Endothelial cell of umbilical vein (primary cell): ENCODE data around the gene AP4B1. TPM values are rescaled to one million over a fixed set of nuclear protein-coding genes. Genes with fewer than 3 reads are reported as not detected.
A peak's percentile ranks its signal among the peaks of the same experiment; 100 is the strongest.

ENCODE experiments used
- Bru-seq: library from RNA; stranded (reverse); fragments of 400-500 nt; gene quantifications from one replicate; lab custom pipeline; 2021; lab: Mats Ljungman, UMichigan
- BruChase-seq, 2 experiments: library from RNA; stranded (reverse); fragments of 400-500 nt; gene quantifications; one replicate each; lab custom pipeline; 2021; lab: Mats Ljungman, UMichigan
- BruUV-seq: library from RNA; stranded (reverse); fragments of 400-500 nt; replicated peaks from 2 replicates; lab custom pipeline; 2021; lab: Mats Ljungman, UMichigan
- CTCF ChIA-PET: fragments of 300-600, 350-600 bp; sonication (Branson Sonifier 250); formaldehyde crosslinking; loops from one replicate; lab custom pipeline; 2021; ENCODE audit warnings: antibody characterized with exemption, inconsistent platforms; lab: Charles Lee
- POLR2A ChIA-PET: fragments of 300-600, 350-600 bp; sonication (Branson Sonifier 250); formaldehyde crosslinking; loops from one replicate; lab custom pipeline; 2021; ENCODE audit warnings: antibody characterized with exemption, inconsistent platforms; lab: Charles Lee
- DNase-seq: peaks from one replicate; pipeline ENCODE4 v3.0.0-alpha.2; 2011; ENCODE audit warnings: low read depth, low spot score
- FAIRE-seq: peaks from 2 replicates; lab custom pipeline; 2011; peaks lifted over from hg19 to GRCh38; lab: Jason Lieb, UNC
- H2AFZ ChIP-seq: 2 replicates; pipeline ENCODE4 v1.6.0; 2012; ENCODE audit warnings: low read depth, low read length, control low read depth, inconsistent platforms
- H3K27ac ChIP-seq: 2 replicates; pipeline ENCODE4 v1.5.1; 2011; ENCODE audit warnings: low read depth, mild to moderate bottlenecking, control low read depth, low read length, moderate library complexity; ENCODE audit not compliant: insufficient read depth
- H3K27me3 ChIP-seq, 2 experiments: 2 replicates each; pipeline versions ENCODE4 v1.6.0 to v1.6.1; 2011; ENCODE audit warnings: low read length in 2 of 2, mixed read lengths in 1 of 2; ENCODE audit not compliant: control insufficient read depth in 2 of 2, insufficient read depth in 2 of 2
- H3K36me3 ChIP-seq, 2 experiments: 2 replicates in 1 of 2; 3 replicates in 1 of 2; pipeline ENCODE4 v1.5.1; 2011; ENCODE audit warnings: low read length in 2 of 2, mild to moderate bottlenecking in 1 of 2, moderate library complexity in 1 of 2; ENCODE audit not compliant: control insufficient read depth in 2 of 2, insufficient read depth in 2 of 2; ENCODE audit errors: extremely low read depth in 1 of 2
- H3K4me1 ChIP-seq: 3 replicates; pipeline ENCODE4 v1.5.1; 2011; ENCODE audit warnings: mild to moderate bottlenecking, low read length; ENCODE audit not compliant: control insufficient read depth, insufficient read depth; ENCODE audit errors: extremely low read depth
- H3K4me2 ChIP-seq: 2 replicates; pipeline ENCODE4 v1.6.1; 2011; ENCODE audit warnings: low read length, control low read depth, mixed read lengths; ENCODE audit not compliant: insufficient read depth
- H3K4me3 ChIP-seq, 3 experiments: fragments of 200-600 bp in 1 of 3; sonication (generic), shearing (Covaris generic) in 1 of 3; replicated peaks in 1 of 3; 2 replicates each; pipeline ENCODE4 v1.5.1; 2011 to 2016; ENCODE audit warnings: control low read depth in 3 of 3, low read length in 3 of 3, mild to moderate bottlenecking in 2 of 3, inconsistent platforms in 1 of 3, low read depth in 1 of 3, moderate library complexity in 1 of 3; ENCODE audit not compliant: insufficient read depth in 1 of 3
- H3K79me2 ChIP-seq: 2 replicates; pipeline ENCODE4 v1.6.0; 2012; ENCODE audit warnings: low read length, inconsistent platforms; ENCODE audit not compliant: control insufficient read depth, insufficient read depth
- H3K9ac ChIP-seq: replicated peaks from 2 replicates; pipeline ENCODE3; 2011; ENCODE audit warnings: low read length, control low read depth; ENCODE audit not compliant: insufficient read depth; ENCODE audit errors: extremely low read depth
- H3K9me1 ChIP-seq: replicated peaks from 3 replicates; pipeline ENCODE4 v1.6.0; 2011; ENCODE audit warnings: mild to moderate bottlenecking, low read length; ENCODE audit not compliant: control insufficient read depth, insufficient read depth; ENCODE audit errors: extremely low read depth
- H3K9me3 ChIP-seq: replicated peaks from 2 replicates; pipeline ENCODE4 v1.5.1; 2012; ENCODE audit warnings: low read length, inconsistent platforms; ENCODE audit not compliant: control insufficient read depth, insufficient read depth
- H4K20me1 ChIP-seq: replicated peaks from 2 replicates; pipeline ENCODE3; 2011; ENCODE audit warnings: mild to moderate bottlenecking, low read length; ENCODE audit not compliant: control insufficient read depth, insufficient read depth; ENCODE audit errors: extremely low read depth
- EZH2 ChIP-seq: IDR thresholded peaks from 2 replicates; pipeline ENCODE4 v1.6.1; 2012; ENCODE audit warnings: borderline replicate concordance, low read depth, mild to moderate bottlenecking, moderate library complexity, low read length, inconsistent platforms; ENCODE audit not compliant: severe bottlenecking
- FOS ChIP-seq: IDR thresholded peaks from 2 replicates; pipeline ENCODE4 v1.6.1; 2011; ENCODE audit warnings: mild to moderate bottlenecking, low read length, moderate library complexity, borderline replicate concordance; ENCODE audit not compliant: insufficient read depth
- GATA2 ChIP-seq: IDR thresholded peaks from 2 replicates; pipeline ENCODE4 v1.7.0; 2011; ENCODE audit warnings: low read depth, mild to moderate bottlenecking, moderate library complexity, mixed read lengths, low read length; ENCODE audit not compliant: insufficient read length, insufficient read depth
- JUN ChIP-seq: IDR thresholded peaks from 2 replicates; pipeline ENCODE4 v1.6.1; 2011; ENCODE audit warnings: borderline replicate concordance, low read depth; ENCODE audit not compliant: insufficient read length, insufficient read depth
- MYC ChIP-seq: IDR thresholded peaks from one replicate; pipeline ENCODE4 v1.6.1; 2011; ENCODE audit warnings: mild to moderate bottlenecking, low read depth, low read length
- POLR2A ChIP-seq: IDR thresholded peaks from 2 replicates; pipeline ENCODE4 v1.6.1; 2012; ENCODE audit warnings: low read depth, mild to moderate bottlenecking, control low read depth, low read length
- POLR2AphosphoS5 ChIP-seq: IDR thresholded peaks from 2 replicates; pipeline ENCODE4 v1.6.1; 2012; ENCODE audit warnings: low read depth, mild to moderate bottlenecking, control low read depth, low read length, moderate library complexity; ENCODE audit not compliant: insufficient read depth
- dilution Hi-C: fragments of 300-500 bp; cut with MboI; formaldehyde crosslinking; loops from one replicate; pipeline ENCODE4 v1.15.0; 2019; ENCODE audit warnings: low sequenced_read_pairs; ENCODE audit not compliant: extremely low pct_ligation_motif_present
- intact Hi-C: fragments of 100-400 bp; cut with micrococcal nuclease; formaldehyde crosslinking; loops from one replicate; pipeline ENCODE4 v1.10.0; 2022
- long read RNA-seq: library from polyadenylated mRNA; stranded (forward); transcript quantifications from one replicate; pipeline ENCODE4 v2.0.0, GENCODE V29; 2021
- polyA minus RNA-seq, 3 experiments: library from RNA; depleted of rRNA, polyadenylated mRNA; stranded (reverse); fragments of >200 nt; gene quantifications; 1 replicate in 1 of 3; 2 replicates in 2 of 3; pipeline ENCODE4 v1.2.3, GENCODE V29; 2011
- polyA plus RNA-seq, 4 experiments: library from polyadenylated mRNA; depleted of rRNA in 3 of 4; stranded (reverse) in 3 of 4; unstranded in 1 of 4; fragments of >200 nt; gene quantifications; 2 replicates each; pipeline versions ENCODE4 v1.2.1 to v1.2.3, GENCODE V29; 2011 to 2012; ENCODE audit warnings: missing spikeins in 1 of 4
- total RNA-seq: library from RNA; stranded (reverse); gene quantifications from 2 replicates; pipeline ENCODE4 v1.2.3, GENCODE V29; 2021
- TF ChIP-seq, protein P1 (sequence below): IDR thresholded peaks from 2 replicates; pipeline ENCODE4 v1.6.1; 2011; ENCODE audit not compliant: insufficient read depth, insufficient read length
- TF ChIP-seq, protein P2 (sequence below), 2 donors: IDR thresholded peaks; 1 replicate in 1 of 2; 2 replicates in 1 of 2; pipeline ENCODE4 v1.5.1; 2011; ENCODE audit warnings: low read length in 2 of 2, mild to moderate bottlenecking in 2 of 2, moderate library complexity in 2 of 2, control low read depth in 1 of 2, inconsistent platforms in 1 of 2, low read depth in 1 of 2; ENCODE audit not compliant: insufficient read depth in 1 of 2; ENCODE audit errors: extremely low read depth in 1 of 2

Gene AP4B1
- 29.4 and 33.0 TPM in 2 replicates for total RNA-seq
- polyA plus RNA-seq, result 15.4 and 21.9 TPM in 2 replicates
- polyA plus RNA-seq (2011; cell fraction: cytosol; rRNA removed), result 16.8 and 18.6 TPM in 2 replicates
- 74.4 and 112 TPM in 2 replicates for polyA plus RNA-seq (2011; cell fraction: nucleus; rRNA removed)
- polyA plus RNA-seq (2012), result 19.7 and 24.7 TPM in 2 replicates
- 28.1 and 34.1 TPM in 2 replicates for polyA minus RNA-seq
- polyA minus RNA-seq (2011; cell fraction: cytosol; rRNA and poly(A)+ RNA removed), result 10.9 TPM
- polyA minus RNA-seq (2011; cell fraction: nucleus; rRNA and poly(A)+ RNA removed), result 37.7 and 42.9 TPM in 2 replicates
- percentile 83 among the genes with signal in this experiment for Bru-seq, nascent RNA
- BruChase-seq, experiment 1, labeled RNA remaining after a 6-hour chase, result percentile 76 among the genes with signal in this experiment
- percentile 87 among the genes with signal in this experiment for BruChase-seq, experiment 2, labeled RNA remaining after a 2-hour chase
- long read RNA-seq, transcript AP4B1-201 (11 exons, 2,742 nt), result minor isoform, 17 of 62 reads
- long read RNA-seq, transcript AP4B1-204 (10 exons, 2,818 nt), result major isoform, 28 of 62 reads
- long read RNA-seq, partial matches to known transcripts, result 4 of 62 reads
- long read RNA-seq, other reads (novel, unspliced or antisense), result 12 of 62 reads

DNA sequence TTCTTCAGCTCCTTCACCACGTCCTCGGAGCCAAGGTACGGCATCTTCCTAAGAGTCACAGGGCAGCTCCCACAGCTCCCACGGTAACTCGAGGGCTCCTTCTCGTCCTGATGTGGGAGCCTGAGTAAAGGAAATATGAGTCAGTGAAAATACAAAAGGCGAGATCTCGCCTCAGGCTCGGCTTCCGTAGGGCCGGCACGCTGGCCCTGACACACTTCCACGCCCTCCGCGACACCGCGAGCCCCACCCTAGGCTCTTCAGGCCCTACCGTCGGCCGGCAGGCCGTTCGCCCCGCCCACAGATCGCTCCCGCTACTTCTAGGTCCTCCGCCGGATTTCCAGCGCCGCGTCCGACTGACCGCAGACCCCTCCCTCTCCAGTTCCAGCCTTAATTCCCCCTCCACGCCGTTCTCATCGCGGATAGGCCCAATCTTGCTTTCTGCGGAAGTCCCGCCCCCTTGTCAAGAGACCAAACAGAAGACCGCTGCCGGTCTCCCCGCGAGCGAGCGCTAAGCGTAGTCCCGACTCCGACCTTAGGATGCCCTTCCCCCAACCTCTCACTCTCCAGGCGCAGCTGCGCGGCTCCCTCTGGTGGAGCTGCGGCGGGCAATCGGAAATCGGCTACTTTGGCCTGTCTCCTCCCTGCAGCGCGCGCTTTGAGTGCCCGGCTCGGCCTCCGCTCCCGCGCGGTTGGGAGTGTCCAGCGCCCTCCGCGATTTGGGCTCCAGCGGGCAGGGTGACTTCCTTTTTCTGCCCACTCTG, at the start of gene AP4B1, which contains the start of gene DCLRE1B:
Gene AP4B1 (minus strand): TSS at position 126 of the 761 bp plus-strand sequence. CDS start 82 bp downstream, at position 44.
Gene DCLRE1B (plus strand): TSS at position 653 of the 761 bp plus-strand sequence. CDS start 261 bp downstream, outside the sequence.
- peak; percentile 99 for FAIRE-seq

More for the DNA sequence above, at the start of gene AP4B1, which contains the start of gene DCLRE1B:
- peaks cover 30% of the 10 kb centered on the region for H3K79me2 ChIP-seq
- no TSS peak for BruUV-seq
- intact Hi-C loops, result loop anchor here (1.0 to 10.0 kb wide), 8 partner anchors 24 to 1190 kb away; partner anchors contain the start of genes HIPK1, OLFML3, PHTF1 and PPM1J
- peaks cover 12% of the 10 kb centered on the region for H3K4me1 ChIP-seq
- POLR2A ChIA-PET, result interaction anchor here (1.0 to 1.7 kb wide), 5 partner anchors 25 to 146 kb away, joined by 3 to 8 read pairs (median 5); partner anchors contain the start of genes HIPK1 and RSBN1
- peaks cover 3% of the 10 kb centered on the region in 2 experiments for H3K36me3 ChIP-seq
- peak within 1 kb of the TSS; percentile 55 to 86 (median 60) for H3K4me3 ChIP-seq
- peak within 1 kb of the TSS; percentile 91 for H3K9ac ChIP-seq
- H3K4me2 ChIP-seq, result peak within 1 kb of the TSS; percentile 88
- H3K27me3 ChIP-seq, result no peaks in the 10 kb centered on the region
- DNase-seq, result peak; percentile 100
- TF ChIP-seq, protein P1, sequence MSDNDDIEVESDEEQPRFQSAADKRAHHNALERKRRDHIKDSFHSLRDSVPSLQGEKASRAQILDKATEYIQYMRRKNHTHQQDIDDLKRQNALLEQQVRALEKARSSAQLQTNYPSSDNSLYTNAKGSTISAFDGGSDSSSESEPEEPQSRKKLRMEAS, result peak; percentile 11
- TF ChIP-seq EZH2 (no peak), FOS (peak; percentile 66), POLR2A (peak; percentile 96), JUN (peak; percentile 33), MYC (peak; percentile 22), POLR2AphosphoS5 (peak; percentile 86), GATA2 (no peak)
- TF ChIP-seq, protein P2, sequence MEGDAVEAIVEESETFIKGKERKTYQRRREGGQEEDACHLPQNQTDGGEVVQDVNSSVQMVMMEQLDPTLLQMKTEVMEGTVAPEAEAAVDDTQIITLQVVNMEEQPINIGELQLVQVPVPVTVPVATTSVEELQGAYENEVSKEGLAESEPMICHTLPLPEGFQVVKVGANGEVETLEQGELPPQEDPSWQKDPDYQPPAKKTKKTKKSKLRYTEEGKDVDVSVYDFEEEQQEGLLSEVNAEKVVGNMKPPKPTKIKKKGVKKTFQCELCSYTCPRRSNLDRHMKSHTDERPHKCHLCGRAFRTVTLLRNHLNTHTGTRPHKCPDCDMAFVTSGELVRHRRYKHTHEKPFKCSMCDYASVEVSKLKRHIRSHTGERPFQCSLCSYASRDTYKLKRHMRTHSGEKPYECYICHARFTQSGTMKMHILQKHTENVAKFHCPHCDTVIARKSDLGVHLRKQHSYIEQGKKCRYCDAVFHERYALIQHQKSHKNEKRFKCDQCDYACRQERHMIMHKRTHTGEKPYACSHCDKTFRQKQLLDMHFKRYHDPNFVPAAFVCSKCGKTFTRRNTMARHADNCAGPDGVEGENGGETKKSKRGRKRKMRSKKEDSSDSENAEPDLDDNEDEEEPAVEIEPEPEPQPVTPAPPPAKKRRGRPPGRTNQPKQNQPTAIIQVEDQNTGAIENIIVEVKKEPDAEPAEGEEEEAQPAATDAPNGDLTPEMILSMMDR (IDR thresholded peaks at IDR 0.05; ENCODE audit: extremely low read depth in 1 of 2, insufficient read depth in 1 of 2, low read depth in 1 of 2, low read length in 2 of 2), result peak; percentile 60 to 73
- H3K27ac ChIP-seq, result peak within 1 kb of the TSS; percentile 72
- peak within 1 kb of the TSS; percentile 94 for H2AFZ ChIP-seq
- CTCF ChIA-PET, result interaction anchor here (1.0 to 4.8 kb wide), 16 partner anchors 9 to 378 kb away, joined by 3 to 54 read pairs (median 4); partner anchors contain the start of gene HIPK1
- H4K20me1 ChIP-seq, result no peaks in the 10 kb centered on the region
- no peaks in the 10 kb centered on the region for H3K9me1 ChIP-seq
- no peaks in the 10 kb centered on the region for H3K9me3 ChIP-seq
- dilution Hi-C loops, result no loop called here
